Measurements from ENCODE around the gene EXT2.

The EXT2 gene

GRCh38 chr11:44095506-44096359 is at the start of gene EXT2:
EXT2 (plus strand) TSS chr11:44095678; CDS start chr11:44107713, 12,035 bp downstream.
- in situ Hi-C loops (cut with MboI; ENCODE audit: low sequenced_read_pairs), result no loop called here

DNA sequence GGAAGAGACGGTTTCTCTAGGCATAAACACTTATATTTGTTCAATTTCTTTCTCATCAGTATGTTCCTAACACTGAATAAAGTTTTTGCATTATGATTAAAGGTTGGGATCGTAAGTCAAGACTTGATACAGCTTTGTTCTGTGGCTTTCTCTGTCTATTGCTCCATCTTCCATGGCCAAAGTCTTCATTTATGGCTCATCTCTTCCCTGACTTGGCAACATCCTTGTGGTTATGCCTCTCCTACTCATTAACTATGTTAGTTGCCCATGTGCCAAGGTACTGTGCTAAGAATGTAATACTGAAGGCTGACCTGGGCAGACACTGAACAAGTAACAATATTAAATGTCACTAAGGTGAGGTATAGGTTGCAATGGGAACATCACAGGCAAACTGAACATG is 49.3 kb upstream of the EXT2 start:
- in situ Hi-C loops (cut with MboI; ENCODE audit: low sequenced_read_pairs), result no loop called here

DNA sequence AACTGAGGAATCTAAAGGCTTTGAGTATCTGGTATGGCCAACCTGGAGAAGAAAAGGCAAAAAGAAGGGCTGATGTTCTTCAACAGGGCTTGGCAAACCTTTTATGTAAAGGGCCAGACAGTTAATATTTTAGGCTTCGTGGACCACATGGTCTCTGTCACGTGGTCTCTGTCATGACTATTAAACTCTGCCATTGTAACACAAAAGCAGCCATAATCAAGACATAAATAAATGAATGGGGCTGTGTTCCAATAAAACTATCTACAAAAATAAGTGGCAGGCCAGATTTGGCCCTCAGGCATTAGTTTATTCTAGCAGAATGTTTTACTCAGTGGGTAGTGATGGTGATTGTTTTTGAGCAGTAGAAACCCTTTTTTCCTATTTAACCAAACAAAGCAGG is 48.2 kb upstream of the EXT2 start:
- in situ Hi-C loops (cut with MboI; ENCODE audit: low sequenced_read_pairs), result no loop called here

- in situ Hi-C loops (cut with MboI; ENCODE audit: low sequenced_read_pairs), result no loop called here
Measured at GRCh38 chr11:44047931-44048431, 47.5 kb upstream of the EXT2 start, which contains the start of gene ACCSL. ACCSL (plus strand) TSS chr11:44047981; CDS start chr11:44048037, 56 bp downstream.

DNA sequence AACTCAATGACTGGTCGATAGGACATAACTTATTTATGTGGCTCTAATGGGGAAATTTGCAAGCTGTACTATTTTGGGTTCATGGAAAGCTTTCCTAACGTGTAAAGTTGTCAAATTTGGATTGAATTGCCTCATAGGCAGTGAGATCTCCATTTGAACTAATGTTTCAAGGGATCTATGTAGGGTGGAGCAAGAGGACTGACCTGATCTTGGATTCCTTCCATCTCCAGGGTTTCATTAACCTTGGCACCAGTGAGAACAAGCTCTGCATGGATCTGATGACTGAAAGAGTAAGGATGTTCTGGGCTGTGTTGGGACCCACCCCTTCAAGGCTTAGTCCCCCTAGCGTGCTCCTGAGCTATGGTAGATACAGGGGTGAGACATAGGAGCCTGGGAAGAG is 45.6 kb upstream of the EXT2 start:
- in situ Hi-C loops (cut with MboI; ENCODE audit: low sequenced_read_pairs), result no loop called here

DNA sequence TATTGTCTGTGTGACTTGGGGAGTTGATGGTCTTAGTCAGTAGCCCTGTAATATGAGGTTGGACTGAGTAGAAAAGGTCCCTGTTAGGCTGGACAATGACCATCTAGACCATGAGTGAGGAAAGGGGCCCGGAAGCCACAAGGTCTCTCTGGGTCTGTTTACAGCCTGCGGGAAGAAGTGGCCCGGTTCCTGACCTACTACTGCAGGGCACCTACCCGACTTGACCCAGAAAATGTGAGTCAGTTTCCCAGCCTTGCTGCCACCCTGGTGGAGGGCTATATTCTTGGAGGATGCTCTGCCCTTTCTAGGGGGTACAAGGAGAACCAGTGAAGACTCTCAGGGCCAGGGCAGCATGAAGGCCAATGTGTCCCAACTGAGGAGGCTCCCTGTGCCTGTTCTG is 44.3 kb upstream of the EXT2 start:
- in situ Hi-C loops (cut with MboI; ENCODE audit: low sequenced_read_pairs), result no loop called here

GRCh38 chr11:44057340-44057739 is 38.1 kb upstream of the EXT2 start:
- in situ Hi-C loops (cut with MboI; ENCODE audit: low sequenced_read_pairs), result no loop called here

DNA sequence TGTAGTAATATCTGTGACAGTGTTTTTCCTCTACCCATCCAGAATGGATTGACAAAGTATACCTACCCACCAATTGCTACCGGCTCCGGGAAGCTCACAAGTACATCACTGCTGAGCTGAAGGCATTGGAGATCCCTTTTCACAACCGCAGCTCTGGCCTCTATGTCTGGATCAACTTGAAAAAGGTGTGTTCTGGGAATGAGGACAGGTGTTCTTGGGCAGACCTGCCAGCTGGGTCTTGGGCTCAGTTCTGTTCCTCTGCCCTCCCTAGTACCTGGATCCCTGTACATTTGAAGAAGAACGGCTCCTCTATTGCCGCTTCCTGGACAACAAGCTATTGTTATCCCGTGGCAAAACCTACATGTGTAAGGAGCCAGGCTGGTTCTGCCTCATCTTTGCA is 37.2 kb upstream of the EXT2 start:
- in situ Hi-C loops (cut with MboI; ENCODE audit: low sequenced_read_pairs), result no loop called here

DNA sequence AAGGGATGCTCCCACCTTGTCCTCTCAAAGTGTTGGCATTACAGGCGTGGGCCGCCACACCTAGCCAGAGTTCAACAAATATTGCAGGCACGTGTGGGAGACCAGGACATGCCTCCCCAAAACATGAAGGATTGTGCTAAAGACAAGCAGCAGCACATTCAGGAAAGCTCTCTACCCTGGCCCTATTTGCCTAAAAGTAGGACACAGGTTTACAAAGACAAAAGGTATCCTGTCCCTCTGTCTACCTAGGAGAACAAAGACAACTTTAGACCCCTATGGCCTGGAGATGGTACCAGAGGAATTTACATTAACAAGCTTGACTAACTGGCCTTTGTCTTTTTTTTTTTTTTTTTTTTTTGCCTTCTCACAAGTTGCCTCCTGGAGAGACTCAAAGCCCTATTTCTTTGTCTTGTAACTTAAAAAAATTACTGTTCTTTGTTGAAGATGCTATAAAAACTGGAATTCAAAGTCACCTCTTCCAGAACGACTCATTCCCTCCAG is 30.3 kb upstream of the EXT2 start:
- in situ Hi-C loops (cut with MboI; ENCODE audit: low sequenced_read_pairs), result no loop called here

GRCh38 chr11:44065841-44066731 is 29.4 kb upstream of the EXT2 start, which contains the start of gene ACCS:
ACCS (plus strand) TSS chr11:44066270; CDS start chr11:44067628, 1,358 bp downstream.
- in situ Hi-C loops (cut with MboI; ENCODE audit: low sequenced_read_pairs), result no loop called here

DNA sequence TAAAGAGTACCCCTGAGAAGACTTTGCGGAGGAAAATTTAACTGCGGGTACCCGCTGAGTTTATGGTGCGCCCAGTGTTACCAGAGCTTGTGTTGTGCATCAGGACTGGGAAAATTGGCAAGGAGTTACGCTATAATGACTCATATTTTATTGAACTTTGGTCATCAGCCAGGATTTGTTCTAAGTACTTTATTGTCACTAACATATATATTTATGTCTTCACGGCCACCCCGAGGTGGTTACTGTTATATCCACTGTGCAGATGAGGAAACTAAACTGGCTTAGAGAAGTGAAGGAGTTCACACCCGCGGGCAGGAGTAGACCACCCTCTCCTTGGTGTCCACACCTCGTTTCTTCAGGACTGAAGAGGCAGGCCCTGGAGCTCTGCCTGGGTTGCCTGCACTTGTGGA is 28.7 kb upstream of the EXT2 start:
- in situ Hi-C loops (cut with MboI; ENCODE audit: low sequenced_read_pairs), result no loop called here

DNA sequence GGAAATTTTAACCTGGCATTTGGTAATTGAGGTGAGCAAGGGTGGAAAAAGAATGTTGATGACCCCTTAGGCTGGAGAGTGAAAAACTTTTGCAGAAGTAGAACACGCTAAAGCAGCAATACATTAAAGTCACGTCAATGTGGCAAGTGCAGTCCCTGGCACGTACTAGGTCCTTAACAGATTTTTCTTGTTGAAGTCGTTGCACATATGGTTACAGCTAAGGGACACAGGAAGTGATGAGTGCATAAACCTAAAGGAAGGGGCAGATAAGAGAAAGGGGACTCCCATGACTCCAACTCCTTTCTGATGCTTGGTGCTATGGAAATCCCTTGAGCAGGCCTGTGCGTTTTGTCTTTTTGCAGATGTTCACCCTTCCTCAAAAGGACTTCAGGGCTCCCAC is 28.2 kb upstream of the EXT2 start:
- in situ Hi-C loops (cut with MboI; ENCODE audit: low sequenced_read_pairs), result no loop called here

DNA sequence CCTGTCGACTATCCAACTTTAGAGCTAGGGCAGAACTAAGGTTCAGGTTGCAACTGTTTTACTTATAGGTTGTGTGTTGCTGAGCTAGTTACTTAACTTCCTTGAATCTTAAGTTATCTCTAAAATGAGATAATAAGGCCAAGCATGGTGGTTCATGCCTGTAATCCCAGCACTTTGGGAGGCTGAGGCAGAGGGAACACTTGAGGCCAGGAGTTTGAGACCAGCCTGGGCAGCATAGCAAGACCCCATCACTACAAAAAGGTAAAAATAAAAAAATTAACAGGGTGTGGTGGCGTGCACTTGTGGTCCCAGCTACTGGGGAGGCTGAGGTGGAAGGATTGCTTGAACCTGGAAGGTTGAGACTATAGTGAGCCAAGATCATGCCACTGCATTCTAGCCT is 27.3 kb upstream of the EXT2 start:
- in situ Hi-C loops (cut with MboI; ENCODE audit: low sequenced_read_pairs), result no loop called here

DNA sequence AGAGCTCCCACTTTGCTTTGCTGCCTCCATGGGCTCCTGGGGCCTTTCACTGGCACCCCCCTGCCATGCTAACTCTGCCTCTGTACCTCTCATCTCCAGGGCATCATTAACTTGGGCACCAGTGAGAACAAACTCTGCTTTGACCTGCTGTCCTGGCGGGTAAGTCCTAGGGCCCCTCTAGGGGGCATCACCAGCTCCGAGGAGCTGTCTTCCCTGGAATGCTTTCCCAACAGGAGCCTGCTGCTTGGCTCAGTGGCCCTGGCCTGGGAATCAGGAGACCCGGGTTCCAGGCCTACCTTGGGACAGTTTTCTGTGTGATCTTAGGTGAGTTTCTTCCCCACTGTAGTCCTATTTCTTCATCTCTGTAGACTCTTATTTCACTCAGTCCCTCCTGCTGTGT is 24.3 kb upstream of the EXT2 start:
- in situ Hi-C loops (cut with MboI; ENCODE audit: low sequenced_read_pairs), result no loop called here

DNA sequence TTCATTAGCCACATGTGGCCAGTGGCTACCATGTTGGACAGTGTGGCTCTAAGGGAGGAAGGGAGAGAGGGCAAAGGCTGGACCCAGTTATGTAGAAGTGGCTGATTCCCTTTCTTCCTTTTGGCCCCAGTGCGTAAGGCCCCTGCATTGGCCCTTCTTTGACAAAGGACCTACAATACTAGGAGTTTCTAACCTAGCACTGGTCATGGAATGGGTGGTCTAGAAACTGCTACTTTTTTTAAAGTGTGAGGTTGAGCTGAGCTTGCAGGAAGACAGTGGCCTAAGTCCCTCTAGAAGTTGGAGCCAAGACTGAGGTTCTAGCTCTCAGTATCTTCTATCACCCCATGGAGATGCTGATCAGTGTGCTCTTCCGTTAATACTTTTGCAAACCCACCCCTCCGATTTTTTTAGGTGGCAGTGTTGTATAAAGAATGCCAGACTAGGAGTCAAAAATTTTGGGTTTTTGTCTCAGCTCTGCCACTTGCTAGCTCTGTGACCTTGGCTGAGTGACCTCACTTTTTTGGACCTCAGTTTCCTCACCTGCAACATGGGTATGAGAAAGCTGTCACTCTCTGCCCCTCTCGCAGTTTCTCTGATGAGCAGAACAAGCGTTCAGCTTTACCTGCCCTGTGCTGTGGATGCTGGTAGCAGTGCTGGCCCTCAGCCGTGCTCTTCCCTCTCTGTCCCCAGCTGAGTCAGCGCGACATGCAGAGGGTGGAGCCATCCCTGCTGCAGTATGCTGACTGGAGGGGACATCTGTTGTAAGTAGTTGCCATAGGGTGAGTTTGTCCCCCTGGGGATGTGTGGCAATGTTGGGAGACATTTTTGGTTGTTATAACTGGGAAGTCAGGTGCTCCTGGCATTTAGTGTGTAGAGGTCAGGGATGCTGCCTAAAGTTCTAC is 22.5 kb upstream of the EXT2 start:
- in situ Hi-C loops (cut with MboI; ENCODE audit: low sequenced_read_pairs), result no loop called here

DNA sequence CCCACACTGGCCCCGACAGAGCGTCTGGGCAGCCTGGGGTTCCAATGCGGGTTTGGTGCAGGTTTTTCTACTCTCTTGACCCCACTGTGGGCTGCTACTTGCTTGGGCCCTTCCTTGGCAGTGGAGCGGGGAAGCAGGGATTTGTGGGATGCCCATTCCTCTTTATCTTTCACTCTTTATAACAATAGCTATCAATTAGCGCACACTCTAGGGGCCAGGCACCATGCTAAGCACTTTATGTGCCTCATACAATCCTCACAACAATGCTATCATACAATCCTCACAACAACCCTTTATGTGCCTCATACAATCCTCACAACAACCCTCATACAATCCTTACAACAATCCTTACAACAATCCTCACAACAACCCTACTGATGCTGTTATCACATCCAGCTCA is 16.7 kb upstream of the EXT2 start:
- in situ Hi-C loops (cut with MboI; ENCODE audit: low sequenced_read_pairs), result no loop called here

GRCh38 chr11:44079376-44079775 is 16.1 kb upstream of the EXT2 start:
- in situ Hi-C loops (cut with MboI; ENCODE audit: low sequenced_read_pairs), result no loop called here

- in situ Hi-C loops (cut with MboI; ENCODE audit: low sequenced_read_pairs), result no loop called here
Measured at GRCh38 chr11:44080951-44081350, 14.5 kb upstream of the EXT2 start.

GRCh38 chr11:44082645-44083044 is 12.8 kb upstream of the EXT2 start:
- in situ Hi-C loops (cut with MboI; ENCODE audit: low sequenced_read_pairs), result no loop called here

GRCh38 chr11:44083433-44083832 is 12.0 kb upstream of the EXT2 start:
- in situ Hi-C loops (cut with MboI; ENCODE audit: low sequenced_read_pairs), result no loop called here

All from HL-60/S4 treated with retinoic acid at 250 ng/mL for 4 days and 3 days (cell line).